ENCODE data around the gene KCNG1.
"Not testable (repeated sequence)": the region's sequence is repeated elsewhere in the genome, so short reads cannot be mapped to it uniquely, and the experiment has no call there.

KCNG1 gene

GRCh38 chr20:50981714-50982048, 41.2 kb downstream of the KCNG1 start:
- DNase-seq = no peak

GRCh38 chr20:50980851-50981713, 41.8 kb downstream of the KCNG1 start:
- peak; percentile 82 for DNase-seq

GRCh38 chr20:50980071-50980681, 42.7 kb downstream of the KCNG1 start:
- DNase-seq = peak; percentile 68

- not testable (repeated sequence) for DNase-seq
These were observed 44.4 kb downstream of the KCNG1 start for GRCh38 chr20:50978533-50978932.

- DNase-seq = no peak
These were observed 45.6 kb downstream of the KCNG1 start for GRCh38 chr20:50977066-50978021.

- no peak for DNase-seq
These were observed 47.1 kb downstream of the KCNG1 start for GRCh38 chr20:50975701-50976330.

GRCh38 chr20:50969912-50970311, 53.0 kb downstream of the KCNG1 start:
- DNase-seq = no peak

GRCh38 chr20:50969435-50969834, 53.5 kb downstream of the KCNG1 start:
- no peak for DNase-seq

- no peak for DNase-seq
These were observed 54.6 kb downstream of the KCNG1 start for GRCh38 chr20:50968289-50968688.

- no peak for DNase-seq
These were observed 55.3 kb downstream of the KCNG1 start for GRCh38 chr20:50967586-50967985.

GRCh38 chr20:50959543-50960126, 63.3 kb downstream of the KCNG1 start:
- no peak for DNase-seq

GRCh38 chr20:50958615-50959542, 64.0 kb downstream of the KCNG1 start, which contains the start of gene MOCS3:
MOCS3 (plus strand) TSS chr20:50958818; CDS start chr20:50958843, 25 bp downstream.
- DNase-seq = peak; percentile 84

GRCh38 chr20:50957798-50958614, 64.9 kb downstream of the KCNG1 start, which contains the start of gene DPM1:
DPM1 (minus strand) TSS chr20:50958532; CDS start chr20:50958523, 9 bp downstream.
- peak; percentile 91 for DNase-seq

- DNase-seq = no peak
These were observed 65.6 kb downstream of the KCNG1 start for GRCh38 chr20:50957276-50957675.

- DNase-seq = no peak
These were observed 69.1 kb downstream of the KCNG1 start for GRCh38 chr20:50953821-50954220.

Measured in activated CD4-positive, alpha-beta T cell treated with anti-CD3 and anti-CD28 coated beads for 48 hours (primary cell).